Chondrocyte (in vitro differentiated cells): ENCODE results near the gene F13A1. TPM values are rescaled to one million over a fixed set of nuclear protein-coding genes. Genes with fewer than 3 reads are reported as not detected.
A peak's percentile ranks its signal among the peaks of the same experiment; 100 is the strongest.

Source experiments
- DNase-seq: peaks from one replicate; pipeline ENCODE4 v3.0.0; 2021; ENCODE audit warnings: mixed read lengths, low spot score
- H3K27ac Mint-ChIP-seq: one replicate; pipeline ENCODE4 v1.8.0; 2021; ENCODE audit warnings: mild to moderate bottlenecking, moderate library complexity, mixed read lengths; ENCODE audit not compliant: unreplicated experiment
- H3K27me3 Mint-ChIP-seq: 2 replicates; pipeline ENCODE4 v1.8.0; 2021; ENCODE audit warnings: low read depth, mixed read lengths
- H3K36me3 Mint-ChIP-seq: 2 replicates; pipeline ENCODE4 v1.8.0; 2021; ENCODE audit warnings: low read depth, mixed read lengths
- H3K4me1 Mint-ChIP-seq: 2 replicates; pipeline ENCODE4 v1.8.0; 2021; ENCODE audit warnings: low read depth, mild to moderate bottlenecking, mixed read lengths
- H3K4me3 Mint-ChIP-seq: one replicate; pipeline ENCODE4 v1.8.0; 2021; ENCODE audit warnings: mild to moderate bottlenecking, moderate library complexity, mixed read lengths; ENCODE audit not compliant: unreplicated experiment
- H3K9me3 Mint-ChIP-seq: 2 replicates; pipeline ENCODE4 v1.8.0; 2021; ENCODE audit warnings: low read depth, mixed read lengths
- microRNA-seq: library from miRNA; unstranded; fragments of <30 nt; microRNA quantifications from one replicate; pipeline ENCODE4 v1.2.0, GENCODE V29; 2020; ENCODE audit warnings: borderline number of aligned reads
- total RNA-seq: library from RNA; stranded (reverse); gene quantifications from 3 replicates; pipeline ENCODE4 v1.2.1, GENCODE V29; 2021
- TF ChIP-seq, protein P1 (sequence below): fragments of 200-600 bp; sonication (generic); IDR thresholded peaks from 2 replicates; pipeline ENCODE4 v1.5.0; 2021; ENCODE audit warnings: antibody characterized with exemption, mild to moderate bottlenecking, moderate library complexity

F13A1 gene
- total RNA-seq, 1 donor from 2014 or later = 2.7 TPM

DNA sequence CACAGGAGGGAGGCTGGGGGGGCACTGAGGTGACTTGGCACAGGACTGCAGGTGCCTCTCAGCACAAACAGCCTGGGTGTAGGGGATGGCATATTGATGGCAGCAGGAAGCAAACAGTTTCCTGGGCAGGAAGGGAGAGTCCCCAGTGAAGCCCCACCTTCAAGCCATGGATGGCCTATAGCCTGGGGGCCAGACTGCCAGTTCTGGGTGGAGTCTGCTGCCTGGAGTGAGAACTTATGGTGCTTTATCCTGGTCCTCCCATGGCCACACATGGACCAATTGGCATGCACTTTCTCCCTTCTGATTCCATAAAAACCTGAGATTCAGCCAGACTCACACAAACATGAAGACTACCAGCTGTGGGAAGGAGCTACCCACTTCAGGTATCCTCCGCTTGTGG lies 198.5 kb downstream of the F13A1 start:
- no peak for DNase-seq
- H3K9me3 Mint-ChIP-seq = peaks cover 32% of the 10 kb centered on the region
- TF ChIP-seq, protein P1, sequence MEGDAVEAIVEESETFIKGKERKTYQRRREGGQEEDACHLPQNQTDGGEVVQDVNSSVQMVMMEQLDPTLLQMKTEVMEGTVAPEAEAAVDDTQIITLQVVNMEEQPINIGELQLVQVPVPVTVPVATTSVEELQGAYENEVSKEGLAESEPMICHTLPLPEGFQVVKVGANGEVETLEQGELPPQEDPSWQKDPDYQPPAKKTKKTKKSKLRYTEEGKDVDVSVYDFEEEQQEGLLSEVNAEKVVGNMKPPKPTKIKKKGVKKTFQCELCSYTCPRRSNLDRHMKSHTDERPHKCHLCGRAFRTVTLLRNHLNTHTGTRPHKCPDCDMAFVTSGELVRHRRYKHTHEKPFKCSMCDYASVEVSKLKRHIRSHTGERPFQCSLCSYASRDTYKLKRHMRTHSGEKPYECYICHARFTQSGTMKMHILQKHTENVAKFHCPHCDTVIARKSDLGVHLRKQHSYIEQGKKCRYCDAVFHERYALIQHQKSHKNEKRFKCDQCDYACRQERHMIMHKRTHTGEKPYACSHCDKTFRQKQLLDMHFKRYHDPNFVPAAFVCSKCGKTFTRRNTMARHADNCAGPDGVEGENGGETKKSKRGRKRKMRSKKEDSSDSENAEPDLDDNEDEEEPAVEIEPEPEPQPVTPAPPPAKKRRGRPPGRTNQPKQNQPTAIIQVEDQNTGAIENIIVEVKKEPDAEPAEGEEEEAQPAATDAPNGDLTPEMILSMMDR = no peak
- H3K4me1 Mint-ChIP-seq = no peaks in the 10 kb centered on the region
- H3K27me3 Mint-ChIP-seq = peaks cover 6% of the 10 kb centered on the region
- no peak overlapping the region for H3K27ac Mint-ChIP-seq
- no peak overlapping the region for H3K4me3 Mint-ChIP-seq
- peaks cover 8% of the 10 kb centered on the region for H3K36me3 Mint-ChIP-seq

DNA sequence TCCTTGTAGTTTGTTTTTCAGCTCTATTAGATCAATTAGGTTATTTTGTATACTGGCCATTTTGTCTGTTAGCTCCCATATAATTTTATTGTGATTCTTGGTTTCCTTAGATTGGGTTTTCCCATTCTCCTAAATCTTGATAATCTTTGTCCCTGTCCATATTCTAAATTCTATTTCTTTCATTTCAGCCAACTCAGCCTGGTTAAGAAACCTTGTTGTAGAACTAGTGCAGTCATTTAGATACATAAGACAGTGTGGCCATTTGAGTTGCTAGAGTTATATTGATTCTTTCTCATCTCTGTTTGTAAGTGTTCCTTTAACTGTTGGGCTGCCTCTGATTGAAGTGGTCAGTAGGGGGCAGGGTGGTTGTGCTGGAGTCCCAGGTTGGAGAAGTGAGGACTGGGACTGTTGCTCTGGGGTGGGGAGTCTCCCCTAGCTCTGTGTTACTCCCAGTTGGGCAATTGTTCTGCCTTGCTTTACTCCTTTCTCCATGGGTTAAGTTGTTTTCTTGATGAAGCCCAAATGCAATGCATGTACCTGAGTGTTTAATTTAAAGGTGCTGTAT lies 214.9 kb downstream of the F13A1 start:
- Mint-ChIP-seq H3K27me3 (peaks cover 7% of the 10 kb centered on the region), H3K27ac (no peak overlapping the region), H3K36me3 (peaks cover 2% of the 10 kb centered on the region), H3K4me3 (no peak overlapping the region), H3K9me3 (peaks cover 43% of the 10 kb centered on the region), H3K4me1 (no peaks in the 10 kb centered on the region)
- no peak for DNase-seq
- TF ChIP-seq, protein P1 = peak; percentile 46

Small RNAs within 50 kb of the gene (microRNA-seq; reads per million reads assigned to microRNA genes)
- gene MIR5683 = not detected
- not detected for gene MIR7853
